ENCODE data around the gene SYT13.

DNA sequence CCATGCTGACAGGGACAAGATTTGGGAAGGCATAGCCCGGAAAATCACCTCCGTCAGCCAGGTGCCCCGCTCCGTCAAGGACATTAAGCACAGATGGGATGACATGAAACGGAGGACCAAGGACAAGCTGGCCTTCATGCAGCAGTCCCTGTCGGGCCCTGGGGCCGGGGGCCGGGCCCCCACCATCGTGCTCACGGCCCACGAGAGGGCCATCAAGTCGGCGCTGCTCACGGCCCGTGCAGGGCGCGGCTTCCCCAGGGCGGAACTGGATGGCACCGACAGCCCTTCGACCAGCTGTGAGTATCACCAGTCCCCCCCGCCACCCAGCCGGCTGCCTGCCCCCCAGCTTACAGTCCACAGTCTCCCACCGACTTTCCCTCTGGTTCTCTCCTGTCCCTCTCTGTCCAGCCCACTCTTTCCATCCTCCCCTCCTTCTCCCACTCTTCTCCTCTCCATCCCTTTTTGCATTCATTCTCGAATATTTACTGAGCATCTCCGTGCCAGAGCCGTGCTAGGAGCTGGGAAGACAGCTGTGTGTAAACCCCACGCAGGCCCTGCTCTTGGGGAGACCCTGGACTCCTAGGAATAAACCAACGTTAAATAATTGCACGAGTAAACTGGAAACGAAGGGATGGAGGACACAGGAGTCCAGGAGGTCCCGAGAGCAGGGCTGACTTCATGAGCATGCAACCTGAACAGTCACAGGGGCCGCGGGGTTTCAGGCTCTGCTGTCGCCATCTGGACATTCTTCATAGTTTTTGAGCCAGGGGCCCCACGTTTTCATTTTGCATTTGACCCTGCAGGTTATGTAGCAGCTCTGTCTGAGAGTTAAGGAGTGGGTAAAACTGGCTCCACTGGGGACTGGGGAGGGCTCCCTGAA lies 76.9 kb downstream of the SYT13 start:
- TF ChIP-seq, protein P1, sequence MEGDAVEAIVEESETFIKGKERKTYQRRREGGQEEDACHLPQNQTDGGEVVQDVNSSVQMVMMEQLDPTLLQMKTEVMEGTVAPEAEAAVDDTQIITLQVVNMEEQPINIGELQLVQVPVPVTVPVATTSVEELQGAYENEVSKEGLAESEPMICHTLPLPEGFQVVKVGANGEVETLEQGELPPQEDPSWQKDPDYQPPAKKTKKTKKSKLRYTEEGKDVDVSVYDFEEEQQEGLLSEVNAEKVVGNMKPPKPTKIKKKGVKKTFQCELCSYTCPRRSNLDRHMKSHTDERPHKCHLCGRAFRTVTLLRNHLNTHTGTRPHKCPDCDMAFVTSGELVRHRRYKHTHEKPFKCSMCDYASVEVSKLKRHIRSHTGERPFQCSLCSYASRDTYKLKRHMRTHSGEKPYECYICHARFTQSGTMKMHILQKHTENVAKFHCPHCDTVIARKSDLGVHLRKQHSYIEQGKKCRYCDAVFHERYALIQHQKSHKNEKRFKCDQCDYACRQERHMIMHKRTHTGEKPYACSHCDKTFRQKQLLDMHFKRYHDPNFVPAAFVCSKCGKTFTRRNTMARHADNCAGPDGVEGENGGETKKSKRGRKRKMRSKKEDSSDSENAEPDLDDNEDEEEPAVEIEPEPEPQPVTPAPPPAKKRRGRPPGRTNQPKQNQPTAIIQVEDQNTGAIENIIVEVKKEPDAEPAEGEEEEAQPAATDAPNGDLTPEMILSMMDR (IDR thresholded peaks at IDR 0.05): no peak
- TF ChIP-seq POLR2A (IDR thresholded peaks at IDR 0.05; ENCODE audit: low read depth): no peak
- TF ChIP-seq POLR2AphosphoS5 (IDR thresholded peaks at IDR 0.05): no peak
- TF ChIP-seq EP300 (IDR thresholded peaks at IDR 0.05): no peak

All from esophagus muscularis mucosa (tissue), 4 donors.